Type B pancreatic cell (in vitro differentiated cells): Measurements from ENCODE around the gene ROS1. TPM values are rescaled to one million over a fixed set of nuclear protein-coding genes. Genes with fewer than 3 reads are reported as not detected.
"Not testable (repeated sequence)": the region's sequence is repeated elsewhere in the genome, so short reads cannot be mapped to it uniquely, and the experiment has no call there.

Source experiments
- DNase-seq: peaks from one replicate; pipeline ENCODE4 v3.0.0; 2021; ENCODE audit warnings: mixed read lengths; ENCODE audit not compliant: unreplicated experiment; ENCODE audit errors: extremely low spot score
- H3K27ac Mint-ChIP-seq: 2 replicates; pipeline ENCODE4 v1.8.0; 2021; ENCODE audit warnings: mild to moderate bottlenecking, mixed read lengths
- H3K27me3 Mint-ChIP-seq: 2 replicates; pipeline ENCODE4 v1.8.0; 2021; ENCODE audit warnings: mixed read lengths
- H3K36me3 Mint-ChIP-seq: 2 replicates; pipeline ENCODE4 v1.8.0; 2021; ENCODE audit warnings: mixed read lengths
- H3K4me1 Mint-ChIP-seq: one replicate; pipeline ENCODE4 v1.8.0; 2021; ENCODE audit warnings: mixed read lengths; ENCODE audit not compliant: unreplicated experiment
- H3K4me3 Mint-ChIP-seq: 2 replicates; pipeline ENCODE4 v1.8.0; 2021; ENCODE audit warnings: mild to moderate bottlenecking, mixed read lengths
- H3K9me3 Mint-ChIP-seq: 2 replicates; pipeline ENCODE4 v1.8.0; 2021; ENCODE audit warnings: mixed read lengths
- total RNA-seq: library from RNA; stranded (reverse); gene quantifications from 2 replicates; pipeline ENCODE4 v1.2.1, GENCODE V29; 2021; ENCODE audit warnings: low replicate concordance
- TF ChIP-seq, protein P1 (sequence below): fragments of 200-600 bp; sonication (generic); conservative IDR thresholded peaks from 2 replicates; pipeline ENCODE4 v1.5.0; 2021; ENCODE audit warnings: antibody characterized with exemption, mild to moderate bottlenecking

The ROS1 gene
- total RNA-seq, 1 donor from 2014 or later, result 0.19 TPM

DNA sequence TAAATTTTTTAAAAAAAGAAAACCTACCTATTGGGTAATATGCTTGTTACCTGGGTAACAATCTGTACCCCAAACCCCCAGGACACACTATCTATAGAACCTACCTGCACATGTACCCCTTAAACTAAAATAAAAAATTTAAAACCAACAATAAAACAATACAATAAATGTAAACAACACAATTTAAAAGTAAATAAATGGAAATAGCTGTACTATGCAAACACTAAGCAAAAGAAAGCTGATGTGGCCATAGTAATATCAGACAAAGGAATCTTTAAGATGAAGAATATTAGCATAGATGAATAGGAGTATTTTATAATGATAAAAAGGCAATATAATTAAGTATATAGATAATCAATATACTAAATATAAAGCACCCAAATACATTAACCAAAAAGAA lies 50.3 kb downstream of the ROS1 start:
- Mint-ChIP-seq H3K9me3 (no peaks in the 10 kb centered on the region), H3K27ac (no peak overlapping the region), H3K4me3 (no peak overlapping the region), H3K4me1 (no peaks in the 10 kb centered on the region), H3K27me3 (no peaks in the 10 kb centered on the region), H3K36me3 (no peaks in the 10 kb centered on the region)
- TF ChIP-seq, protein P1, sequence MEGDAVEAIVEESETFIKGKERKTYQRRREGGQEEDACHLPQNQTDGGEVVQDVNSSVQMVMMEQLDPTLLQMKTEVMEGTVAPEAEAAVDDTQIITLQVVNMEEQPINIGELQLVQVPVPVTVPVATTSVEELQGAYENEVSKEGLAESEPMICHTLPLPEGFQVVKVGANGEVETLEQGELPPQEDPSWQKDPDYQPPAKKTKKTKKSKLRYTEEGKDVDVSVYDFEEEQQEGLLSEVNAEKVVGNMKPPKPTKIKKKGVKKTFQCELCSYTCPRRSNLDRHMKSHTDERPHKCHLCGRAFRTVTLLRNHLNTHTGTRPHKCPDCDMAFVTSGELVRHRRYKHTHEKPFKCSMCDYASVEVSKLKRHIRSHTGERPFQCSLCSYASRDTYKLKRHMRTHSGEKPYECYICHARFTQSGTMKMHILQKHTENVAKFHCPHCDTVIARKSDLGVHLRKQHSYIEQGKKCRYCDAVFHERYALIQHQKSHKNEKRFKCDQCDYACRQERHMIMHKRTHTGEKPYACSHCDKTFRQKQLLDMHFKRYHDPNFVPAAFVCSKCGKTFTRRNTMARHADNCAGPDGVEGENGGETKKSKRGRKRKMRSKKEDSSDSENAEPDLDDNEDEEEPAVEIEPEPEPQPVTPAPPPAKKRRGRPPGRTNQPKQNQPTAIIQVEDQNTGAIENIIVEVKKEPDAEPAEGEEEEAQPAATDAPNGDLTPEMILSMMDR, result no peak
- no peak for DNase-seq

- TF ChIP-seq, protein P1, result no peak
- Mint-ChIP-seq H3K27me3 (no peaks in the 10 kb centered on the region), H3K4me1 (no peaks in the 10 kb centered on the region), H3K27ac (no peak overlapping the region), H3K36me3 (no peaks in the 10 kb centered on the region), H3K9me3 (no peaks in the 10 kb centered on the region), H3K4me3 (no peak overlapping the region)
- no peak for DNase-seq
Measured at GRCh38 chr6:117373211-117373813, 52.4 kb downstream of the ROS1 start.

- not testable (repeated sequence) for H3K4me1 Mint-ChIP-seq, H3K4me3 Mint-ChIP-seq, H3K9me3 Mint-ChIP-seq, H3K36me3 Mint-ChIP-seq, DNase-seq, H3K27ac Mint-ChIP-seq, H3K27me3 Mint-ChIP-seq
Measured at GRCh38 chr6:117372289-117372688, 53.5 kb downstream of the ROS1 start.

GRCh38 chr6:117371492-117371891 lies 54.2 kb downstream of the ROS1 start:
- H3K4me3 Mint-ChIP-seq, result no peak overlapping the region
- no peaks in the 10 kb centered on the region for H3K4me1 Mint-ChIP-seq
- no peak for DNase-seq
- TF ChIP-seq, protein P1, result no peak
- H3K36me3 Mint-ChIP-seq, result no peaks in the 10 kb centered on the region
- H3K27me3 Mint-ChIP-seq, result no peaks in the 10 kb centered on the region
- no peak overlapping the region for H3K27ac Mint-ChIP-seq
- no peaks in the 10 kb centered on the region for H3K9me3 Mint-ChIP-seq

DNA sequence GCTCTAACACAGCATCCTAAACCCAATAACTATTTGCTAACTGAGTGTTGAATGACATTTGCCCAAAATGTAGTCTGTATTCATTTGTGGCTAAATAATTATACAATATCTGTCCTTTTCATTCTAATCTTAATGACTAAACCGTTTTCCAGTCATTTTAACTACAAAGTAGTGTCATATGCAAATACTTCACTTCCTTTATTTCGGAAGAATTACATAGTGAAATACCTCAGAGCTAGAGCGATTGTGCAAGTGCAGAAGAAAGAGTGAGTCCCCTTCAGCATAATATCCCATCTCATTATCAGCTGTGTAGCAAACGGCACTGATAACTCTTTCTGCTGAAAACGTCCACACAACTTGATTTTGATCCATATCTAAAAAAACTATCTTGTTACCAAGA lies 66.2 kb downstream of the ROS1 start:
- Mint-ChIP-seq H3K27ac (no peak overlapping the region), H3K4me3 (no peak overlapping the region), H3K27me3 (peaks cover 6% of the 10 kb centered on the region), H3K36me3 (no peaks in the 10 kb centered on the region), H3K4me1 (no peaks in the 10 kb centered on the region), H3K9me3 (no peaks in the 10 kb centered on the region)
- TF ChIP-seq, protein P1, result no peak
- DNase-seq, result no peak

DNA sequence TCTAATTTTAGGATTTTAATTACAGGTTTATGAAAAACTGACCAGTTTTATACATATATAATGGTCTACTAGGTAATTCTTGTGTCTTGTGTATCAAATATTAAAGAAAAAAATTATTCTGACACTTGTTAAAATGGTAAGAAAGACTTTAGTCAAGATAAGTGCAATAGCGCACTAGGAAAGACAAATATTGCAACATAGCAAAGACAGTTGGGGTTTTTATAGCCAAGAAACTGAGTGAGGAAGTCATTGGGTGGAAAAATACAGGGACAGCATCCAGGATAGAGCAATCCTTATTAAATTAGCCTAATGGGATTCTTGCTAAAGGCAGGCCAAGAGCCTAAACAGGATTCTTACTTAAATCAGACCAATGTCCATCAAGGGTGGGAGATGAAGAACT lies 71.1 kb downstream of the ROS1 start:
- Mint-ChIP-seq H3K36me3 (no peaks in the 10 kb centered on the region), H3K27ac (no peak overlapping the region), H3K4me1 (peaks cover 4% of the 10 kb centered on the region), H3K9me3 (no peaks in the 10 kb centered on the region), H3K4me3 (no peak overlapping the region), H3K27me3 (no peaks in the 10 kb centered on the region)
- TF ChIP-seq, protein P1, result no peak
- no peak for DNase-seq
